ENCODE data around the gene GLUD1.
"Not testable (repeated sequence)": the region's sequence is repeated elsewhere in the genome, so short reads cannot be mapped to it uniquely, and the experiment has no call there.

- TF ChIP-seq, protein P1, sequence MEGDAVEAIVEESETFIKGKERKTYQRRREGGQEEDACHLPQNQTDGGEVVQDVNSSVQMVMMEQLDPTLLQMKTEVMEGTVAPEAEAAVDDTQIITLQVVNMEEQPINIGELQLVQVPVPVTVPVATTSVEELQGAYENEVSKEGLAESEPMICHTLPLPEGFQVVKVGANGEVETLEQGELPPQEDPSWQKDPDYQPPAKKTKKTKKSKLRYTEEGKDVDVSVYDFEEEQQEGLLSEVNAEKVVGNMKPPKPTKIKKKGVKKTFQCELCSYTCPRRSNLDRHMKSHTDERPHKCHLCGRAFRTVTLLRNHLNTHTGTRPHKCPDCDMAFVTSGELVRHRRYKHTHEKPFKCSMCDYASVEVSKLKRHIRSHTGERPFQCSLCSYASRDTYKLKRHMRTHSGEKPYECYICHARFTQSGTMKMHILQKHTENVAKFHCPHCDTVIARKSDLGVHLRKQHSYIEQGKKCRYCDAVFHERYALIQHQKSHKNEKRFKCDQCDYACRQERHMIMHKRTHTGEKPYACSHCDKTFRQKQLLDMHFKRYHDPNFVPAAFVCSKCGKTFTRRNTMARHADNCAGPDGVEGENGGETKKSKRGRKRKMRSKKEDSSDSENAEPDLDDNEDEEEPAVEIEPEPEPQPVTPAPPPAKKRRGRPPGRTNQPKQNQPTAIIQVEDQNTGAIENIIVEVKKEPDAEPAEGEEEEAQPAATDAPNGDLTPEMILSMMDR (IDR thresholded peaks at IDR 0.05) = not testable (repeated sequence)
- not testable (repeated sequence) for TF ChIP-seq POLR2A (IDR thresholded peaks at IDR 0.05)
Observed at GRCh38 chr10:87082219-87082618, 12.4 kb downstream of the GLUD1 start.

Measured in testis (tissue), 2 donors.